H54 (cell line): Measurements from ENCODE around the gene INTS11.
A peak's percentile ranks its signal among the peaks of the same experiment; 100 is the strongest.

ENCODE experiments used
- DNase-seq: peaks from one replicate; pipeline ENCODE4 v3.0.0; 2011; ENCODE audit warnings: low spot score, mixed read lengths; ENCODE audit not compliant: insufficient read length
- FAIRE-seq: peaks from 3 replicates; lab custom pipeline; 2011; peaks lifted over from hg19 to GRCh38; lab: Jason Lieb, UNC
- POLR2A ChIP-seq: IDR thresholded peaks from 2 replicates; pipeline ENCODE4 v1.6.1; 2011; ENCODE audit warnings: low read depth, mild to moderate bottlenecking, low read length

Gene INTS11

GRCh38 chr1:1361233-1361981 is 36.9 kb upstream of the INTS11 start:
- no peak for TF ChIP-seq POLR2A
- FAIRE-seq (no peak), DNase-seq (no peak)

GRCh38 chr1:1360506-1361169 is 36.2 kb upstream of the INTS11 start:
- TF ChIP-seq POLR2A = peak; percentile 18; the same call in 1 of the 2 replicates
- DNase-seq (peak; percentile 92), FAIRE-seq (peak; percentile 88)

GRCh38 chr1:1359664-1360468 is 35.4 kb upstream of the INTS11 start:
- no peak for FAIRE-seq
- DNase-seq = no peak
- TF ChIP-seq POLR2A = no peak

GRCh38 chr1:1359308-1359663 is 34.8 kb upstream of the INTS11 start:
- no peak for DNase-seq
- FAIRE-seq = no peak
- no peak for TF ChIP-seq POLR2A

GRCh38 chr1:1358433-1359271 is 34.2 kb upstream of the INTS11 start, which contains the start of gene MXRA8:
TSS of gene MXRA8 (minus strand) at chr1:1358555. CDS start at chr1:1358504, 51 bp downstream.
- FAIRE-seq (no peak), DNase-seq (no peak)
- TF ChIP-seq POLR2A = no peak

GRCh38 chr1:1357871-1358432 is 33.5 kb upstream of the INTS11 start:
- TF ChIP-seq POLR2A = no peak
- FAIRE-seq (no peak), DNase-seq (no peak)

- no peak for TF ChIP-seq POLR2A
- no peak for DNase-seq
- no peak for FAIRE-seq
Observed at GRCh38 chr1:1356796-1357401, 32.4 kb upstream of the INTS11 start.

GRCh38 chr1:1356166-1356795 is 31.8 kb upstream of the INTS11 start:
- no peak for DNase-seq
- TF ChIP-seq POLR2A = no peak
- FAIRE-seq = no peak

GRCh38 chr1:1355416-1355815 is 31.0 kb upstream of the INTS11 start:
- FAIRE-seq (no peak), DNase-seq (no peak)
- TF ChIP-seq POLR2A = no peak

GRCh38 chr1:1354271-1355247 is 30.1 kb upstream of the INTS11 start:
- TF ChIP-seq POLR2A = no peak
- no peak for FAIRE-seq
- DNase-seq = no peak
